Ascending aorta (tissue), 2 donors: ENCODE data around the gene RPP38. TPM values are rescaled to one million over a fixed set of nuclear protein-coding genes. Genes with fewer than 3 reads are reported as not detected.

Experiments
- DNase-seq, 2 donors: peaks; one replicate each; pipeline ENCODE4 v3.0.0-alpha.2; 2019; ENCODE audit warnings: low spot score in 2 of 2
- H3K27ac ChIP-seq, 2 donors: fragments of 200-600 bp; sonication (generic); one replicate each; pipeline ENCODE4 v1.5.1; 2016 to 2017; ENCODE audit warnings: mild to moderate bottlenecking in 1 of 2
- H3K27me3 ChIP-seq: fragments of 200-600 bp; sonication (generic); one replicate; pipeline ENCODE4 v1.5.1; 2017
- H3K36me3 ChIP-seq, 2 donors: fragments of 200-600 bp; sonication (generic); one replicate each; pipeline ENCODE4 v1.5.1; 2016
- H3K4me1 ChIP-seq, 2 donors: fragments of 200-600 bp; sonication (generic); one replicate each; pipeline ENCODE4 v1.5.1; 2016 to 2017; ENCODE audit warnings: mild to moderate bottlenecking in 1 of 2
- H3K4me3 ChIP-seq, 2 donors: fragments of 200-600 bp; sonication (generic); one replicate each; pipeline ENCODE4 v1.5.1; 2016 to 2017; ENCODE audit warnings: mild to moderate bottlenecking in 1 of 2
- H3K9me3 ChIP-seq, 2 donors: fragments of 200-600 bp; sonication (generic); one replicate each; pipeline ENCODE4 v1.5.1; 2016
- CTCF ChIP-seq, 3 experiments: fragments of 200-600 bp in 2 of 3; fragments of 450-650 bp in 1 of 3; sonication (generic) in 2 of 3; IDR thresholded peaks; one replicate each; pipeline ENCODE4 v1.5.1; 2016 to 2019; ENCODE audit warnings: antibody characterized with exemption in 3 of 3, mild to moderate bottlenecking in 1 of 3, moderate library complexity in 1 of 3
- intact Hi-C: fragments of 100-400 bp; cut with DNase I; formaldehyde crosslinking; loops from one replicate; pipeline ENCODE4 v1.15.1; 2023
- total RNA-seq: library from RNA; depleted of rRNA; stranded (reverse); fragments of >200 nt; gene quantifications from one replicate; pipeline ENCODE4 v1.1.0, GENCODE V29; 2016

RPP38 gene
- not detected for total RNA-seq

- intact Hi-C loops: loop anchor here (1.0 to 5.0 kb wide), 6 partner anchors 9 to 260 kb away; partner anchors contain the start of genes ACBD7, CDNF, DCLRE1C and HSPA14
- no peak for TF ChIP-seq CTCF (IDR thresholded peaks at IDR 0.05)
- Histone ChIP-seq H3K9me3 (no peaks in the 10 kb centered on the region), H3K27me3 (no peaks in the 10 kb centered on the region), H3K4me1 (peaks cover 6 to 22% of the 10 kb centered on the region in 2 donors), H3K4me3 (peak within 1 kb of the TSS; percentile 72 to 97), H3K36me3 (peaks cover 0 to 10% of the 10 kb centered on the region in 2 donors), H3K27ac (peak within 1 kb of the TSS; percentile 85 to 97)
- DNase-seq: peak; percentile 78 to 97
Observed at GRCh38 chr10:15097011-15097812, at the start of gene RPP38. Gene RPP38 (plus strand): TSS chr10:15097355. CDS start chr10:15103315, 5,960 bp downstream.

DNA sequence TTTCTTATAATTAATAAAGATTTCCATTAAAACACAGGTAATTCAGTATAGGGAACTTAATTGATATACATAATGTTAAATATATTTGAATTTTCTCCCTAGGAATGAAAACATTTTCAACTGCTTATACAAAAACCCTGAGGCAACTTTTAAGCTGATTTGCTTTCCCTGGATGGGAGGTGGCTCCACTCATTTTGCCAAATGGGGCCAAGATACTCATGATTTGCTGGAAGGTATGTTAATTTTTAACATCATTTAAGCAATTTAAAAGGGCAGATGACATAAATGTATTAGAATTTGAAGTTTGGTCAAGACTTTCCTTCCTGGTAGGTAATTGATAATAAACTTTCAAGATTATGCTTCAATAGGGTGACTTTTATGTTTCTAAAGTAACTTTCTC lies 47.6 kb upstream of the RPP38 start:
- intact Hi-C loops: no loop called here
- no peak for DNase-seq
- no peak overlapping the region for H3K4me3 ChIP-seq
- TF ChIP-seq CTCF (IDR thresholded peaks at IDR 0.05): no peak
- no peaks in the 10 kb centered on the region for H3K27me3 ChIP-seq
- H3K9me3 ChIP-seq: no peaks in the 10 kb centered on the region
- H3K4me1 ChIP-seq: peaks cover 0 to 5% of the 10 kb centered on the region in 2 donors
- no peaks in the 10 kb centered on the region for H3K36me3 ChIP-seq
- no peak overlapping the region for H3K27ac ChIP-seq

GRCh38 chr10:15052121-15052520 lies 45.0 kb upstream of the RPP38 start:
- Histone ChIP-seq H3K27me3 (no peaks in the 10 kb centered on the region), H3K4me3 (no peak overlapping the region), H3K4me1 (no peaks in the 10 kb centered on the region), H3K36me3 (no peaks in the 10 kb centered on the region), H3K9me3 (no peaks in the 10 kb centered on the region), H3K27ac (no peak overlapping the region)
- no peak for TF ChIP-seq CTCF (IDR thresholded peaks at IDR 0.05)
- intact Hi-C loops: no loop called here
- DNase-seq: no peak

GRCh38 chr10:15053061-15053460 lies 44.1 kb upstream of the RPP38 start:
- no peak for TF ChIP-seq CTCF (IDR thresholded peaks at IDR 0.05)
- H3K9me3 ChIP-seq: no peaks in the 10 kb centered on the region

GRCh38 chr10:15058689-15059088 lies 38.5 kb upstream of the RPP38 start:
- Histone ChIP-seq H3K27ac (no peak overlapping the region), H3K4me3 (no peak overlapping the region), H3K27me3 (no peaks in the 10 kb centered on the region), H3K9me3 (no peaks in the 10 kb centered on the region), H3K36me3 (no peaks in the 10 kb centered on the region), H3K4me1 (no peaks in the 10 kb centered on the region)
- intact Hi-C loops: no loop called here
- DNase-seq: no peak
- no peak for TF ChIP-seq CTCF (IDR thresholded peaks at IDR 0.05)

More at GRCh38 chr10:15053061-15053460, 44.1 kb upstream of the RPP38 start:
- intact Hi-C loops: no loop called here
- Histone ChIP-seq H3K27ac (no peak overlapping the region), H3K36me3 (no peaks in the 10 kb centered on the region), H3K4me3 (no peak overlapping the region), H3K4me1 (no peaks in the 10 kb centered on the region), H3K27me3 (no peaks in the 10 kb centered on the region)
- DNase-seq: no peak
